ENCODE results near the gene ANP32E.
A peak's percentile ranks its signal among the peaks of the same experiment; 100 is the strongest.

DNA sequence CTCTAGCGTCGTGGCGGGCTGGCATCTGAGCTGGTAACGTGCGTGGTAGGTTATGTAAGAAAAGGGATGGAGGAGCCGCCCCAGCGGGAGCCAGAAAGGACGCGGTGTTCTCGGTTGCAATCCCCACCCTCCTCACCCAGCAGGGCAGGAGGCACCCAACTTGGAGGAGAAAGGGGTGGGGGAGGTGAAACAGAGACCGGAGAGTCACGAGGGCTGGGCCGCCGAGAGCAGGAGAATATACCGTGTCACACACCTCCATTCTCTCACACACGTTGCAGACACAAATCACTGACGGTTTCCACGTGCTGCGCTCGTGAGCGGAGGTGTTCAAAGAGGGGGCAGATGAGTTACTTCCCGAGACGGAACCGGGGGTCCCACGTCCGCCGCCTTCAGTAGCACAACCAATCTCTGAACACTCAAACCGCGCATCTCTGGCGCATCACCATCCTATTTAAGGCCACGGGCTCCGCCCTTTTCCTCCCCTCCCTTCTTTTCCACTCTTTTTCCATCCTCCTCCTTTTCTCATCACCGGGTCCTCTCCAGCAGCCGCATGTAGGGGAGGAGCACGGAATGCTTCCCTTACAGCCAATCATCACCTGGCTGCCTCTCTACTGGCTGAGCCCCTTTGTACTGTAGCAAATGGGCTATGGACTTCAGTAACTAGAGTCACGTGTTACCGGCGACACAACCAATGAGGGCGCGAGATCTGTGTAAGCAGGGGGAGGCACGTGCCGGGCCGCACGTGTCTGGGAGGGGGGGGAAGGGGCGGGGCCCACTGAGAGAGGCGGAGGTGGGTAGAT lies 46.0 kb upstream of the ANP32E start, which contains the start of gene CIART:
- TF ChIP-seq CTCF (IDR thresholded peaks at IDR 0.05 in 4 of 5, conservative IDR thresholded peaks at IDR 0.05 in 1 of 5) (no peak), POLR2A (IDR thresholded peaks at IDR 0.05) (peak; percentile 31 to 58)
